GM21515 (cell line): ENCODE measurements around the gene PIK3R1.

Experiments used
- ATAC-seq: cut with Tn5 transposase; IDR thresholded peaks from one replicate; pipeline ENCODE4 v1.9.1; 2021; ENCODE audit not compliant: unreplicated experiment

Gene PIK3R1

DNA sequence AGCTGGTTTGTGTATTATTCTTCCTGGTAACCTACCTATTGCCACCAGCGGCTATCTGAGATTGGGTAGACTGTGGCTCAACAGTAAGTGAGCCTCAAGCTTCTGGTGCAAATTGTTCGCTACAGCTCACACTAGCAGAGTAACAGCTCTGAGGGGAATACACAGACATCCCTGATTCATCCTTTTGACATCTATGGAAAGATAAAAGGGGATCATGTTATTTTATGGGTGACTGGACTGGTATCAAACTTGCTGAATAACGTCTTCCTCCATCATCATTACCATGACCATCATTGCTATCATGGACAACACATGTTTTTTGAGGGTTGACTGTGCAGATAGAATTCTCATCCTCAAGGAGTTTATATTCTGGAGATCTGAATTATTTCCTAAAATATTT is 129.6 kb downstream of the PIK3R1 start:
- ATAC-seq: no peak

DNA sequence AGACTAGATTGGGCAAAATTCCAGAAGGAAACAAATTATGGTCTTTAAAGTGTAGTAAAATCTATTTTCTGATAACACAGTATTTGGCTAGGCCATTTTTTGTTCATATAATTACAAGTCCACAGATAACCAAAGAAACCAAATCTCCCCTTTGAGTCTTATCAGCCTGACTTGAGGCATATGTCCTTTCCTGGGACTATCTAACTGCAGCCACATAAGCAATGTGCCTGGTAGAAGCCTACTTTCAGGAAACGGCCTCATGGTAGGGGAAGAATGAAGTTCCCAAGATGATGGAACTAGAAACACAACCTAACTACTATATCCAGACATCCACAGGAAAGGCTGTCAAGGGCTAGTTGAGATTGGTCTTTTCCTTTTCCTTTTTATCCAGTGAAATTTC is 130.0 kb downstream of the PIK3R1 start:
- ATAC-seq: no peak

- no peak for ATAC-seq
Observed at GRCh38 chr5:68347536-68347935, 132.0 kb downstream of the PIK3R1 start.

DNA sequence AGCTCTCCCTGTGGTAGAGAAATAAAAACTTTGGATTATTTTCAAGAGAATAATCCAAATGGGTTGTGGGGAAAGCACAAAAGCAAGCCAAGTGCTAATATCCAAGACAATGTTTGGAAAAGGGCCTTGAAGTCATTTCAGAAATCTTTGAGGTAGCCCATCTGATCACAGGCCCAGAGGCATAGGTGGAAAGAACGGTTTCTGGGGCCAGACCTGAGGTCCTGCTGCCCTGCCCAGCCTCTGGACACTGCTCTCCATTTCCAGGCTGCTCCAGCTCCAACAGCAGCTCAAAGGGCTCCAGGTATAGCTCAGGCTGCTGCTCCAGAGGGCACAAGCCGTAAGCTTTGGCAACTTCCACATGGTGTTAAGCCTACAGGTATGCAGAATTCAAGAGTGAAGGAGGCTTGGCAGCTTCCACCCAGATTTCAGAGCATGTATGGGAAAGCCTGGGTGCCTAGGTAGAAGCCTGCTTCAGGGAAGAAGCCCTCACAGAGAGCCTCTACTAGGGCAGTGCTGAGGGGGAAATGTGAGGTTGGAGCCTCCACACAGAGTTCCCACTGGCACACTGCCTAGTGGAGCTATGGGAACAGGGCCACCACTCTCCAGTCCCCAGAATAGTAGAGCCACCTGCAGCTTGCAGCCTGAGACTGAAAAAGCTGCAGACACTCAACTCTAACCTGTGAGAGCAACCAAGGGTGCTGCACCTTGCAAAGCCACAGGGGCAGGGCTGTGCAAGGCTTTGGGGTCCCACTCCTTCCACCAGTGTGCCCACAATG is 133.1 kb downstream of the PIK3R1 start:
- ATAC-seq: no peak

DNA sequence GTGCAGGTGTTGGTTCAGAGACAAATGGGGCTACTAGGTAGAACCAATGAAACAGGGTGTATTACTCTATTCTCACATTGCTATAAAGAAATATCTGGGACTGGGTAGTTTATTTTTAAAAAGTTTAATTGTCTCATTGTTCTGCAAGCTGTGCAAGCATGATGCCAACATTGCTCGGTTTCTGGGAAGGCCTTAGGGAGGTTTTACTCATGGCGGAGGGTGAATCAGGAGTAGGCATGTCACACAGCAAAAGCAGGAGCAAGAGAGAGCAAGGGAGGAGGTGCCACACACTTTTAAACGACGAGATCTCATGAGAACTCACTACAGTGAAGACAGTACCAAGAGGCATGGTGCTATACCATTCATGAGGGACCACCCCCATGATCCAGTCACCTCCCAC is 134.6 kb downstream of the PIK3R1 start:
- no peak for ATAC-seq
